Measurements from ENCODE around the gene OR6Q1.

The OR6Q1 gene

DNA sequence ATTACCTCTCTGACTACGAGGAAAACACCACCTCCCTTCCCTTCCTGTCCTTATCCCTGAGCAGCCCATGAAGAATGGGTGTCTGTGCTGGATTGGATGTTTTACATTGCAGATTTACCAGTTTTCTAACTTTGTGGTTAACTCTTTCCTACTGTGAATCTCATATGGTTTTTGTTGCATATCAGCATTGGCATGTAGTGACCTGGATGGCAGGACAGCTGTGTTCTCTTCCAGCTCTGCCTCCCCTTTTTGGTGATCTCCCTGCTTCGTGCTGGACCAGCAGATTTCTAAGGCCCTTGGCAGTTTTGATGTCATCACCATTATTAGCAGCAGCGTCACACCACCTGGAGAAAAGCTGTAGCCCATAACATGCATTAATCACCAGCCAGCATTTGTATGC, 26.7 kb downstream of the OR6Q1 start:
- Histone ChIP-seq H3K4me1 (ENCODE audit: low read depth, poor library complexity, severe bottlenecking) (no peaks in the 10 kb centered on the region), H2AFZ (ENCODE audit: low read depth) (no peak overlapping the region), H3K27ac (no peak overlapping the region), H3K79me2 (ENCODE audit: insufficient read depth, low read depth) (no peaks in the 10 kb centered on the region), H4K20me1 (ENCODE audit: insufficient read depth) (no peaks in the 10 kb centered on the region), H3K27me3 (ENCODE audit: insufficient read depth, low read depth) (no peaks in the 10 kb centered on the region), H3K4me3 (IDR thresholded peaks at IDR 0.05; ENCODE audit: insufficient read depth, low read depth, low read length) (no peak overlapping the region), H3K4me2 (no peak overlapping the region), H3K9ac (no peak overlapping the region), H3K36me3 (ENCODE audit: insufficient read depth) (no peaks in the 10 kb centered on the region)
- TF ChIP-seq, protein P1, sequence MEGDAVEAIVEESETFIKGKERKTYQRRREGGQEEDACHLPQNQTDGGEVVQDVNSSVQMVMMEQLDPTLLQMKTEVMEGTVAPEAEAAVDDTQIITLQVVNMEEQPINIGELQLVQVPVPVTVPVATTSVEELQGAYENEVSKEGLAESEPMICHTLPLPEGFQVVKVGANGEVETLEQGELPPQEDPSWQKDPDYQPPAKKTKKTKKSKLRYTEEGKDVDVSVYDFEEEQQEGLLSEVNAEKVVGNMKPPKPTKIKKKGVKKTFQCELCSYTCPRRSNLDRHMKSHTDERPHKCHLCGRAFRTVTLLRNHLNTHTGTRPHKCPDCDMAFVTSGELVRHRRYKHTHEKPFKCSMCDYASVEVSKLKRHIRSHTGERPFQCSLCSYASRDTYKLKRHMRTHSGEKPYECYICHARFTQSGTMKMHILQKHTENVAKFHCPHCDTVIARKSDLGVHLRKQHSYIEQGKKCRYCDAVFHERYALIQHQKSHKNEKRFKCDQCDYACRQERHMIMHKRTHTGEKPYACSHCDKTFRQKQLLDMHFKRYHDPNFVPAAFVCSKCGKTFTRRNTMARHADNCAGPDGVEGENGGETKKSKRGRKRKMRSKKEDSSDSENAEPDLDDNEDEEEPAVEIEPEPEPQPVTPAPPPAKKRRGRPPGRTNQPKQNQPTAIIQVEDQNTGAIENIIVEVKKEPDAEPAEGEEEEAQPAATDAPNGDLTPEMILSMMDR (conservative IDR thresholded peaks at IDR 0.05; ENCODE audit: low read depth, low read length) = no peak

DNA sequence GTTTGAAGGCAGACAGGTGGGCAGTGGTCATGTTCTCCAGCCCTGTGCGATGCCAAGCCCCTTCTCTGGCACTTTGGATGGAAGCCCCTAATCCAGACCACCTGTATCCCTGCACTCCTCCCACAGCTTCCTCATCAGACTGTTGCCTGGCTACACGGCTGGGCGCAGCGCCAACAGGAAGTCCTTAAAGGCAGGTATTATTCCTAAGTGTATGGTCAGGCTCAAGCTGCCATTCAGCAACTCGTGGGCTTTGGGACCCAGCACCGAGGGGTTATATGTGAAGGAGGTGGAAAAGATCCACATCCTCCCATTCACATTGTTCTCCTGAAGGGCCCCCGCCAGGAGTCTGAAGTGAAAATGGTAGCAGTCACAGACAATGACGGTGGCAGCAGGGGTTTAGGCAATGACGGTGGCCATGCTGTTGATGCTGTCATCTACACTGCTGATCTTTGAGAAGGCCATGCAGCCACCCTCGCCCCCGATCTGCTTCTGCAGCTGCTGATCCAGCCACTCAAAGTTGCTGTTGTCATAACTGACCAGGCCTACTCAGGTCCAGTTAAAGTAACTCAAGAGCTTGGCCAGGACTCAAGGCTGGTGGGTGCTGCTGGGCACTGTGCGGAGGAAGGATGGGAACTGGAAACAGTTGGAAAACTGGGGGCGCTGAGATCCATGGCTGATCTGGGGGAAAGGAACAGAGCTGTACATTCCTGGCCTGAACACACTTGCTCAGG, 27.7 kb downstream of the OR6Q1 start:
- TF ChIP-seq, protein P1 (conservative IDR thresholded peaks at IDR 0.05; ENCODE audit: low read depth, low read length) = no peak
- Histone ChIP-seq H2AFZ (ENCODE audit: low read depth) (no peak overlapping the region), H3K9ac (no peak overlapping the region)

DNA sequence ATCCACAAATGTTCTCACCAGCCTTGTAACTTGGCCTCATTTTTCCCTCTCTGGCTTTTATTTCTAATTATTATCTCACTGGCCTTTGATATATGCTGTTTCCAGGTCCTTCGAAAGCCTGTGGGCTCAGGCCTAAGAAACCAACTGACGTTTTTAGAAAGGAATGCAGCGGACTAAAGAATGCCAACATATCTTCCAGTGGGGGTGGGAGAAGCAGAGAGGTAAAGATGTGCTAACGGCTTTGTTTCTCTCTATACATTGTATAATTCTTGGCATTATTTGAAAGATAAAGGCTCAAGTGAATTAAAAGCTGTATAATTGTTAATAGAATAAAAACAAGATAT, 28.2 kb downstream of the OR6Q1 start:
- H3K4me3 ChIP-seq (IDR thresholded peaks at IDR 0.05; ENCODE audit: insufficient read depth, low read depth, low read length) = no peak overlapping the region
- H3K27ac ChIP-seq = no peak overlapping the region
- no peaks in the 10 kb centered on the region for H3K27me3 ChIP-seq (ENCODE audit: insufficient read depth, low read depth)
- H3K79me2 ChIP-seq (ENCODE audit: insufficient read depth, low read depth) = no peaks in the 10 kb centered on the region
- H3K4me1 ChIP-seq (ENCODE audit: low read depth, poor library complexity, severe bottlenecking) = no peaks in the 10 kb centered on the region
- H3K9ac ChIP-seq = no peak overlapping the region
- H4K20me1 ChIP-seq (ENCODE audit: insufficient read depth) = no peaks in the 10 kb centered on the region
- H3K4me2 ChIP-seq = no peak overlapping the region
- no peaks in the 10 kb centered on the region for H3K36me3 ChIP-seq (ENCODE audit: insufficient read depth)
- TF ChIP-seq, protein P1 (conservative IDR thresholded peaks at IDR 0.05; ENCODE audit: low read depth, low read length) = no peak
- H2AFZ ChIP-seq (ENCODE audit: low read depth) = no peak overlapping the region

More for the DNA sequence above, 27.7 kb downstream of the OR6Q1 start:
- no peaks in the 10 kb centered on the region for H4K20me1 ChIP-seq (ENCODE audit: insufficient read depth)
- no peak overlapping the region for H3K4me2 ChIP-seq
- H3K36me3 ChIP-seq (ENCODE audit: insufficient read depth) = no peaks in the 10 kb centered on the region
- H3K4me3 ChIP-seq (IDR thresholded peaks at IDR 0.05; ENCODE audit: insufficient read depth, low read depth, low read length) = no peak overlapping the region
- H3K79me2 ChIP-seq (ENCODE audit: insufficient read depth, low read depth) = no peaks in the 10 kb centered on the region
- no peaks in the 10 kb centered on the region for H3K27me3 ChIP-seq (ENCODE audit: insufficient read depth, low read depth)
- no peaks in the 10 kb centered on the region for H3K4me1 ChIP-seq (ENCODE audit: low read depth, poor library complexity, severe bottlenecking)
- H3K27ac ChIP-seq = no peak overlapping the region

DNA sequence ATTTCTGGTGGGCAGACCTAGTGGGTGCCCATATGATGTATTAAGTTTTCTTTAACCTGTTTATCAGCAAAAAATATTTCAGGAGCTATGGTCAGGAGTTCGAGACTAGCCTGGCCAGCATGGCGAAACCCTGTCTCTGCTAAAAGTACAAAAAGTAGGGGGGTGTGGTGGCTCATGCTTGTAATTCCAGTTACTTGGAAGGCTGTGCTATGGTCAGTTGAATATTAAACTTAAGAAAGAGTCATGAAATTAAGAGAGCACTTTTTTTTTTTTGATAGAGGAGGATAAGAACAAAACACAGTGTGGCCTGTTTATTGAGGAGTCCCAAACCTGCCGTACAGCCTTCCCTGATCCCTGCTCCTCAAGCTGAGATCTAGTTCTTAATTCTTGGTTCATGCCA, 29.8 kb downstream of the OR6Q1 start:
- Histone ChIP-seq H3K9ac (no peak overlapping the region), H4K20me1 (ENCODE audit: insufficient read depth) (no peaks in the 10 kb centered on the region), H3K4me2 (no peak overlapping the region), H3K4me3 (IDR thresholded peaks at IDR 0.05; ENCODE audit: insufficient read depth, low read depth, low read length) (no peak overlapping the region), H3K79me2 (ENCODE audit: insufficient read depth, low read depth) (no peaks in the 10 kb centered on the region), H3K4me1 (ENCODE audit: low read depth, poor library complexity, severe bottlenecking) (no peaks in the 10 kb centered on the region), H2AFZ (ENCODE audit: low read depth) (no peak overlapping the region), H3K27me3 (ENCODE audit: insufficient read depth, low read depth) (no peaks in the 10 kb centered on the region), H3K36me3 (ENCODE audit: insufficient read depth) (no peaks in the 10 kb centered on the region), H3K27ac (no peak overlapping the region)
- TF ChIP-seq, protein P1 (conservative IDR thresholded peaks at IDR 0.05; ENCODE audit: low read depth, low read length) = no peak
